Left lobe of liver (tissue), 2 donors: ENCODE data around the gene FMN1. TPM values are rescaled to one million over a fixed set of nuclear protein-coding genes. Genes with fewer than 3 reads are reported as not detected.

Source experiments
- ATAC-seq: fragments of 200-7000 bp; cut with Tn5 transposase; one replicate; pipeline ENCODE4 v1.9.1; 2020; ENCODE audit warnings: mild to moderate bottlenecking, moderate library complexity
- DNase-seq: peaks from one replicate; pipeline ENCODE4 v3.0.0-alpha.2; 2020; ENCODE audit warnings: low spot score
- total RNA-seq: library from RNA; stranded (reverse); gene quantifications from one replicate; pipeline ENCODE4 v1.2.1, GENCODE V29; 2021
- donor health status: DM: no; HTN: no; CAD: no; lungs with moderate emphysema.
- donor health status: DM: no; HTN: yes; CAD: no.

FMN1 gene
- total RNA-seq, 1 donor from 2014 or later: 1.2 TPM

DNA sequence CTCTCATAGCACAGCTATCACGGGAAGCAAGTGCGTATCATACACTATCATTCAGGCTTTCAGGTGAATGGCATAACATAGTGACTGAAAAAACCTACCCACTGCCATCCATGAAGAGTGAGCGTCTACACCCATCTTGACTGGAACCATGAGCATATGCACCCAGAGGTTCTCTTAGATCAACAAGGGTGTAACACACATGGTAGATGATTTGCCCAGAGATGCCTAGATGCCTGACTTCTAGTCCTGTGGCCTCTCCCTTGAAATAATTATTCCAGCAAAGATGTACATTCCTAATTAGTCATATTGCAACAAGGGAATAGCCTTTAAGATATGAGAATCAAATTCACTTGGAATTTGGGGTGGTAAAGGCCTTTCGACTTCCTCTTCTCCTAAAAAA, 248.3 kb downstream of the FMN1 start:
- ATAC-seq: no peak
- no peak for DNase-seq

DNA sequence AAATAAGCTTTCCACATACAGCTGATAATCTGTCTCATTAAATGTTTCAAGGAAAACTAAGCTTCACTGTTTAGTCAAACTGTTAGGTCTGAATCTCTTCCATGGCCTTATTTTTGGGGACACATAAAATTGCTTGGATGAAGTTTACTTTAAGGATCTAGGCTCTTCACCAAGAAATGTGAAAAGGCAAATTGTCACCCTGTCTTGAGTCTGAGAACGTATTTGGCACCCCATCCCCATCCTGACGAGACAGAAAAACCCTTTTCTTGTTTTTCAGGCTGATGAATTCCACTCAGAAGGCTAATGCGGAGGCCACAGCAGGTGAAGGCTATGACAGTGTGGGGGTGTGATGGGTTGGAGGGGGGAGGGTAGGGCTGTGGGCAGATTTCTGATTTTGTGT, 250.1 kb downstream of the FMN1 start:
- no peak for DNase-seq
- no peak for ATAC-seq

DNA sequence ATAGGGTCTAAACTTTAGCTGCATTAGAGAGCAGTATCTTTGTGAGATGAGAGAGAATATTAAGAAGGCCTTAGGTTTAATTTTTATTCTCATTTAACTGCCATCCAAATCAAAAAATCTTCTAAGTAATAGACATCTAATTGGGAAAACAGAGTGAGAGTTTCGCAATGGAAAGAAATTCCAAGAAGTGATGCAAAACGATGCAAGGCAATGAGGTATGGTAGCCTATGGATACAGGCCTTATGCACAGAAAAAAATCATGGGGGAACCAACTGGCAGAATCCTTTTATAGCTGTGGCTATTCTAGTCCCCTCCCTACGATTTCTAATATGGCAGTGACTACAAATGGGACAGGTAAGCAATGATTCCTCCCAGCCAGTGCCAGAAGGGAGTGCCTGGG, 250.8 kb downstream of the FMN1 start:
- no peak for DNase-seq
- no peak for ATAC-seq

DNA sequence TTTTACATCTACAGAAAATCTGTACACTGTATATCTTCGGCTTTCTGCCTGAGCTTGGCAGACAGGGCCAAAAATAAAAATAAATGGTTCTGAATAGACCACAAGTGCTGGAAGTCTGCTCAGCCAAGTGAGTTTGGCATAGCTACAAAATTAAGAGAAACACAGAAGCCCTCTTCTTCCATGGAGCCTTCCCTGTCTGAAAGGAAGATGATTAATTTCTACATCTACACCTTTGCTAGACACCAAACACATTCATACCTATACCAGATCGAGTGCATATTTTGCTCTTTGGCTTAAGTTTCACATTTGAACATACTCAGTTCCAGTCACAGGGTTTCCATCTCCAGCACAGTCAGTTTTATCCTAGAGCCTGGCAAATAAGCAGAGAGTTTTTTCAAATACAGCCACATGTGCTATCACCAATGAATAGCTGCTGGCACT, 252.1 kb downstream of the FMN1 start:
- DNase-seq: no peak
- ATAC-seq: no peak

DNA sequence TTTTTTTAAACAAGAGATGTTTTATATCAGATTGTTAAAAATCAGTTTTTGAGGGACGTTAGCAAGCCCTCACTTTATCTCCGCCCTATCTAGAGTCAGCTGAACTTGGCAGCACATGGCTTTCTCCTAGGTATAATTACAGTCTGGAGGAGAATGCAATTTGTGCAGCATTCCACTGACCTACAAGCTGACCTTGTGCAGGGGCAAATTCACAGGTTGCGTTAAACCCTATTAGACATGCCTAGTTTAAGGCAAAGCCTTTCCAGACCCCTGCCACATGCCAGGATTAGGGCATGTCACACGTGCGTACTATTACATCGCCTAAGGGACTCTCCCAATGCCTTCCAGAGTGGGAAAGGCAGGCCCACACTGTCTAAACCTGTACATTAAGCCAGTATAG, 252.7 kb downstream of the FMN1 start:
- no peak for ATAC-seq
- no peak for DNase-seq

DNA sequence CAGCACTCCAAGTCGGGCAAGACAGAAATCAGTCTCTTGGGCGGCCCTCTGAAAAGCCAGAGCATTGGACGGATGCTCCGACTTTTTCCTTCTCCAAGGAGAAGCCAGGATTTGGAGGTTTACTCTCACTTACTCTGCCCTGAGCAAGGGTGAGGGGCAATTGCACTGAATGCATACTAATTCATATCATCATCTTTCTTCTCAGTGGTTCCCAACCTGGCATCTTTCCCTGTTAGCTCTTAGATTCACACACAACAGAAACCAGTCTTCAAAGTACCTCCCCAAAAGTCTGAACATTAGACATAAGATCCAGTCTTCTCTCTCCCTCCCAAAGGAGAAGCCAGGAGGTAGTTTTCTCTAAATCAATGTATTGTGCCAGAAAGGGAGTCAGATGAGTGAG, 257.5 kb downstream of the FMN1 start:
- ATAC-seq: no peak

DNA sequence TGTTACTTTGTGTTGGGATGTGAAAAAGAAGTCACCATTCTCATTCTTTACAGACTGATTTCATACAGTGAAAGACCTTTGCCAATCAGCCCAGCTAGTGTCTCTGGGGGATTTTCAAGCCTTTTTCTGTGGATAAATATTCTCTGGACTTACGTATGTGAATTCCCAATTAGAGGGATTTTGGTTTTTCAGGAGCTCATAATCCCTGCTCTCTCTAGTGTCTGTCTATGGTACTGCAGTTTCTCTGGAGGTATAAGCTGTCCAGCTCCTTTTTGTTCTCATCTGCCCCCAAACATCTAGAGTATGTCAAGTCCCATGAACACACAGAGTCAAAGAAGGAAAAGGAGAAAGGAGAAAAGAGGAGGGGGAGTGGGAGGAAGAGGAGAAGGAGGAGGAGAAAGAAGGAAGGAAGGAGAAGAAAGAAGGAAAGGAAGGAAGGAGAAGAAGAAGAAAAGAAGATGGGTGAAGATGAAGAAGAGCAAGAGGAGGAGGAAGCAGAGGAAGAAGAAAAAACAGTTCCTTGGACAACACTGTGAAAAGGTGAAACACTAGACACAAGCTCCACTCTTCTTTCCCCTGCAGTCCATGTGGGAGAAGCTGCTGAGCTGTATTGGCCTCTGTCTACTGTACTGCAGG, 258.1 kb downstream of the FMN1 start:
- ATAC-seq (peak; percentile 83), DNase-seq (no peak)

More for the DNA sequence above, 257.5 kb downstream of the FMN1 start:
- no peak for DNase-seq

DNA sequence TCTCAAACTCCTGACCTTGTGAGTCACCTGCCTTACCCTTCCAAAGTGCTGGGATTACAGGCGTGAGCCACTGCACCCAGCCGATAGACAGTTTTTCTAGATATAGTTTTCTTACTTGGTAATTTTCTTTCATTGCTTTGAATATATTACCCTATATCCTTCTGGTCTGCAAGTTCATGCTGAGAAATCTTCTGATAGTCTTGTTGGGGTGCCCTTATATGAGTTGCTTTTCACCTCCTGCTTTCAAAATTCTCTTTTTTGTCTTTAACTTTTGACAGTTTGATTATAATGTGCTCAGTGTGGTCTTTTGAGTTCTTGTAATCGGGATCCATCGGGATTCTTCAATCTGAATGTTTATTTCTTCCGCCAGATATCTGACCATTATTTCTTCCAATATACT, 259.4 kb downstream of the FMN1 start:
- no peak for DNase-seq
- no peak for ATAC-seq

DNA sequence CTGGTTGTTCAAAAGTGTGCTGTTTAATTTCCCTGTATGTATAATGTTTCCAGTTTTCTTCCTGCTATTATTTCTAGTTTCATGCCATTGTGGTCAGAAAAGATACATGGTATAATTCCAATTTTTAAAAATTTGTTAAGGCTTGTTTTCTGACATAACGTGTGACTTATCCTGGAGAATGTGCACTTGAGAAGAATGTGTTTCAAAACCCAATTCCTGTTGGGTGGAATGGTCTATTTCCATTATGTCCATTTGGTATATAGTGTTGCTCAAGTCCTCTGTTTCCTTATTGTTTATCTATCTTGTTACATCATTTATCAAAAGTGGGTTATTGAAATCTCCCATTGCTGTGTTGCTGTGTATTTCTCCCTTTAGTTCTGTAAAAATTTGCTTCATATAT, 261.3 kb downstream of the FMN1 start:
- DNase-seq: no peak
- ATAC-seq: no peak

DNA sequence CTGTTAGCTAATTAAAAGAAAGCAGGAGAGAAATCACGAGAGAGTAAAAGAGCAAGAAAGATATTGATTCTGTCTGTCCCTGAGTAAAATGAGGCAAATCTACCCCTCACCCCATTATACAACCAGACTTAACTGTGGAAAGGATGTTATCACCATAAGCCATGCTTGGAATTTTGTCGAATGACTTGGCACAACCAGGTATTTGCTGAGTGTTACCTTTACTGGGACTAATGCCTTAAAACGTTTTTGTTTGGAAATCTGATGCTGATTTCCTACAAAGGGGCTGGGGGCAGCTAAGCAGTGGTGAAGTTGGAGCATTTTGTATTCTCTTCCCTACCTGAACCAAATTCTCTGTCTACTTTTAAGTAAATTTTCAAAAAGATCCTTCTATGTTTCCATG, 265.6 kb downstream of the FMN1 start:
- ATAC-seq (no peak), DNase-seq (no peak)

DNA sequence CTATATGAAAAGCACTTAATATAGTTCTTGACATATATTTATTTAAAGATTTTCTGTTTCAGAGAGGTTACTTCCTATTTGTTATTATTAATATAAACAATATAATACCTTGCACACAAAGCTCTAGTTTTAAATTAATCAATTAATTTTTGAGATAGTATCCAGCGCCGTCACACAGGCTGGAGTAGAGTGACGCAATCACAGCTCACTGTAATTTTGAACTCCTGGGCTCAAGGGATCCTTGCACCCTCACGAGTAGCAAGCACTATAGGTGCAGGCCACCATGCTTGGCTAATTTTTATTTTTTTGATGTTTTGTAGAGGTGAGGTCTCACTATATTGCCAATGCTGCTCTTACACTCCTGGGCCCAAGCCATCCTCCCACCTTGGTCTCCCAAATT, 267.4 kb downstream of the FMN1 start:
- ATAC-seq (no peak), DNase-seq (no peak)

DNA sequence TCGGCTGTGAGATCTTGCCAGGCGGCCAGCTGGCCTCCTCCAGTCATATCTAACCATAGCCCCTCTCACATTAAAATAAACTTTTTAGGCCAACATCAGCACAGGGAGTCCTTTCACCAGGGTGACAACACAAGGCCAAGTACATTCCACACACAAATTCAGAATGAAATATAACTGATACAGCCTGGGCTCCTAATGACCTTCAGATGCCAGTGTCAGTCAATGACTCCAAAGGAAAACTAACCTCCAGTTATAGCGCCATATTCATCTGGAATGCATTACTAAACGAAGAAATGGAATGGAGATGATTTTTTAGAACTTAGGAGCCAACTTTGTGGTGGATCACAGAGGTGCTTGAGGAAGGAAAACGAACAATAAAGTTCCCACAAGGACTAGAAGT, 271.3 kb downstream of the FMN1 start:
- DNase-seq (no peak), ATAC-seq (no peak)

DNA sequence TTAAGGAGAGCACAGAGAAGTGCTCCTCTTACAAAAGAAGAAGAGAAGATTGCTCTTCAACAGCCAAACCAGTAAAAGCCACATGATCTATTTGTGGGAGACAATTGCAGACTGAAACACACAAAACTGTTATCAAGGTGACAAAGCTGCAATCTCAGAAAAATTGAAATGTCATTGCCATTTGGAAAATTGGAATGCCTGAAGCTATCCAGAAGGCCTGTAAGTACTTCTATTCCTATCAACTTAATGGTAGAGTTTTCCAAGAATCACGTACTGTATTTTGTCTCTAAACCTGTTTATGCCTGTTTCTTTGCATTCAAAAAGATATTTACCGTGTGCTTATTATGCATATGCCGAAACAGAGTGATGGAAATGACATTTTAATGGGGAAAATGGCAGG, 272.0 kb downstream of the FMN1 start:
- ATAC-seq: no peak
- no peak for DNase-seq

DNA sequence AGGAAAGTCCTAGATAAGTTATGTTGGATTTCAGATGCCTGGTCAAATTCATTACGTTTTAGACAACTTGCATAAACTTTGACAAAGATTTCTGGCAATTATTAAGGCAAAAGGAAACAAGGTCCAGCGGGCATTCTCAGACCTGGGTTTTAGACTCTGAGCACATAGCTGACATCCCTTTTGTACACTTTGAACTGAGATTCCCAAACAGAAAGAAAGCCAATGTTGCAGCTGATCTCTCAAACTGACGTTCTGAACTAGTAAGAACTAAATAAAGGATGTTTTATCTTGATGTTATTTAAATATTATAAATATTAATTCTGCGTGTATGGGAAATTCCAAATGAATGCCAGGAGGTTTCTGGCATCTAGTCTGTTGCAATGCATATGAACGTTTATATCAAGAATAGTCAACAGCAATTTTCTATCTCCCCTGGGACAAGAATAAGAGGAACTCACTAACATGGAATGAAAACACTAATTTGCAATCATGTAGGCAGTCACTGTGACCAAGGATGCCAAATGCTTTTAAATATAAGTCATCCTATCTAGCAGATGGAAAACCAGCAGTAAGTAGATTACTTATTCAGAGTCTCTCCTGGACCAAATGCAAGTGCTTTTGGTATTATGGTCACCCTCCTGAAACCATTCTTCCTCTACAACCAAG, 274.6 kb downstream of the FMN1 start:
- DNase-seq: no peak

DNA sequence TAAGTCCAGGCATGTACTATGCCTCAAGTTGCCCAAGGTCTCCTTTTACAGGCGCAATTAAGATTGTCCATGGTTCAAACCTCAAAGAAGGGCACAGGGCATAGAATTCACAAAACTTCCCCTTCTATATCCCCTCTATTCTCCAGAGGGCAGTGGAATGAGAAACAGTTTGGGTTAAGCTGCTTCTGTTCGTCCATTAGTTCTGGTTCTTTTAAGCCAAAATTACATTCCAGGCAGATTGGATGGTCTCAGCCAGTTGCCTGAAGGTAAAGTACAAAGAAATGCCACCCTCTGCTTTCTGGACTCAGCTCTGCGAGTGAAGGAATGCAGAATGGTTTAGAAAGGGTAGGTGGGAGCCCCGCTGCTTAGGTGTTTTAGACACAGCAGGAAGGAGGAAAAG, 276.0 kb downstream of the FMN1 start:
- no peak for ATAC-seq
- no peak for DNase-seq

More for the DNA sequence above, 274.6 kb downstream of the FMN1 start:
- ATAC-seq: no peak

DNA sequence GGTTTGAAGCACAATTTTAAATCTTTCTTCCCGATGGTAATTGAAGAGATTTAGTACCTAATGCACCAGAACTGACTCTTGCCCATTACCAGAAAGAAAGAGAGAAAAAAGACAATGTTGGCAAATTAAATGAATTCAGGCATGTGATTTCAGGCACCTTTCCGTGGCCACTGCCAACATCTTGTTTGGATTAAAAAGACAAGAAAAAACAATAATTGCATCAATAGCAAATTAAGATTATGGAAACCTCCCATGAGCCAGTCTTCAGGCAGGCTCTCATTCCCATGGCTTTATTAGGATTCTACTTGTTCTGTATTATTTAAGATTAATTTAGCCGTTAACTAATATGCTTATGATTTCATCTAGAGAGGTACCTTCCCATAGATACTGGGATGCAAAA, 283.7 kb downstream of the FMN1 start:
- DNase-seq (no peak), ATAC-seq (no peak)

DNA sequence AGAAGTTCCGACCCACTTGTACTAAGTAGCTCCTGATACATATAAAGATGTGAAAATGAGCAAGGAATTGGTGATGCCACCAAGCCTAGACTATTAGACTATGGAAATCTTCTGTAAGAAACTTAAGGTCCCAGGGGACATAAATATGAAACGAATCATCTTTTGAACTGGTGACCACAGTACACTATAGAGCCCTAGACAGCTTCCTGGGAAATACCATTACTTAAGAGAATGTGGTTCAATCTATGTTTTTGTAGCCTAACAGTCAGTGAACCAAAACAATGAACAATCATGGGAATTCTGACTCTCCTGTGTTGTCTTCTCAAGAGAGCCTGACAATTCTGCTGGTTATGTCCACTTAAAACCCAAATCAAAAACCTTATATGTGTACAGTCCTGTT, 285.1 kb downstream of the FMN1 start:
- no peak for ATAC-seq
- no peak for DNase-seq

DNA sequence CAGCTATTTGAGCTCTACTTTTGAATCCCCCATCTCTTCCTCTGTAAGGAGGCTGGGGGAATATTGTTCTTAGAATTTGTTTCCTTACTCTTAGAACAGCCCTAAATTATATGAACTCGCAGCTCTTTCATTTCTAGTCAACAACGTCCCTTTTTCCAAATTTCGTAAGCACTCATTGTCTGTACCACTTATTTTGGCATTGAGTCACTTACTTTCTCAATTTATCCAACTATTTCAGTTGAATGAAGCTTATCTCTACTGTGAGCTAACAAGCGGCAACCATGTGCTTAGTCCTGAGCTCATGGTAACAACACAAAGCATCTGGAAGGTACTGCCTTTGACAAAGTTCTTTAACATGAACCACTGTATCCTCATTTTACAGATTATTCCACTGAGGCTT, 285.6 kb downstream of the FMN1 start:
- ATAC-seq: no peak

DNA sequence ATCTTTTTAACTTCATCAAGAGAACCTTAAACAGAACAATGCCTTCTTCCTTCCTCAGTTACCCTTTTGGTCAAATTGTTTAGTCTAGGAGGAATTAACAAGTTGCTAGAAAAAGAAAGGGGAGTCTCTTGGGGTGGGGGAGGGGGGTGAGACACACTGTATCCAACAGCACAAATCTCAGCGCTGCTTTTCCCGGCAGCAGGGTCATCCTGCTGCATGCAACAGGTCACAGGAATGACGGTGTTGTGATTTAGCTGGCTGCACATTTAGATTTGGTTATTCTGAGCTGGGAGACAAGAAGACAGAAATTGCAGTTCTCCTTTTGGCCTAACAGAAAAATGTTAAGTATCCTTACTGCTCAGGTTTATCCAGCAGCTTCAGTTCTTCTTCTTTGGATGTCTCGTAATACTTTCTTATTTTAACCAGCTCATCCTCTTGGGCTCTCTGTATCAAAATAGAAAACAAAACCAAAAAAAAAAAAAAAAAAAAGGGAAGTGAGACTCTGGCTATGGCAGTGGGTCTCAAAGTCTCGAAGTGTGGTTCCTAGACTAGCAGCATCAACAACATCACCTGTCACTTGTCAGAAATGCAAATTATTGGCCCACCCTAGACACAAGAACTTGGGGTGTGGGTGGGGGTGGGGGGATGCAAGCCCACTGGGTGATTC, 286.2 kb downstream of the FMN1 start:
- ATAC-seq: no peak
- DNase-seq: no peak

More for the DNA sequence above, 285.6 kb downstream of the FMN1 start:
- DNase-seq: no peak

DNA sequence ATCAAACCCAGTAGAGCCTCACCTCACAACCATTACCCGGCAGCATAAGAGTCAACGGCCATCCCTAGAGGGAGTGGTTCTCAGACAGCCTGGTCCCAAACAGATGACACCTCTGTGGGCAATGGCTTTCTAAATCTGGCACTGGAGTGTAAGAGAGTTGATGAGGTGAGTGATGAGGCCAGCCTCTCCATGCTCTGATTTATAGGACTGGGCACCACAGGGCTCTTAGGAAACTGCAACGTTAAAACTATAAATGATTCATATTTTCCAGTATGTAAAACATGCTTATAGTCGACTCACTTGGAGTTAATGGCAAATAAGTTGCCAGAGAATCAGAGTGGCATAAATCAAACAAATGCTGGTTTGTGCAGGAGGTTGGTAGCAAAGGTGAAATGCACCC, 289.0 kb downstream of the FMN1 start:
- ATAC-seq (no peak), DNase-seq (no peak)

DNA sequence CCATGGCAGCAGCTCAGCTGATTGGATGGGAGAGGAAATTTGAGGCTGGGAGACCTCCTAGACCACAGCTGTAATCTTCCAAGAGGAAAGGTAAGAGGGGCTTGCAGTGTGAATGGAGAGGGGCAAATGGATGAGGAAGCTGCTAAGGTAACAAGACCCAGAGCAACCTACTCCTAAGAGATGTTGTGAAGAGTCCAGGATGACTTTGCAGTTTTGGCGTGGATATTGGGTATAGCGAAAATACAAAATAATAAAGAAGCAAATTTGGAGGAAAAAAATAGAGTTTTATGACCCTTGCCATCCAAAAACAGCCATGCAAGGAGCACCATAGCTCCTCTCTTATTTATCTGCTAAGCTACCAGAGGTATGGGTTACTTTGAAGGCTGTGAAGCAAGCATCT, 290.1 kb downstream of the FMN1 start:
- DNase-seq (no peak), ATAC-seq (no peak)

DNA sequence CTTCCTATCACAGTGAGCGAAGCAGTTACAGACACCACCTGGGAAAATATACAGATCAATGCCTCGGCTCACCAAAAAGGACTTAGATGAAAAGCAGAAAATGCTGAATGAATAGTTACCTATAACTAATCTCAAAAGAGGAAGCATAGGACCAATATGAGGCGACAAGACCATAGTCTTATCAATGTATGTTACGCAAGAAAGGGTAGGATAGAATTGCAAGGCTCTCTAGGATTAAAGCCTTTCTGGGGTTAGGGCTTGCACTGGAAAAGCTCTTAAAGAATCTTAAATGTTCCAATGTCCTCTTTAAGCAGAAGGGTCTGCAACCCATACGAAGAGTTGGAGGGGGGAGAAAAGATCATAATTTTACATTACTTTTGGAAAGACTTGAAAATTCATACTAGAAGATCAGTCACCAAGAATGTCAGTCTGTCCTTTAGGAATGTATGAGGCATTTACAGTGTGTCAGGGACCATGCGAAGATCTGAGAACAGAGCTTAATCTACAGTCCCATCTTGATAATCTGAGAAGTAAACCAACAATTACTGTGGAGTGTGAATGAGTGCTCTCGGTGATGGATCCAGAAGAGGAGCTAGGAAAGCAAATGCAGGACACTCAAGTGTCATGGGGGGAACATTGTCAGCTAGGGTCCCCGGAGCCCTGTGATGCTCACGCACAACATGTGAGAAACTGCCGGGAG, 290.8 kb downstream of the FMN1 start:
- ATAC-seq: no peak
- no peak for DNase-seq
